ENCODE data around the gene ARIH2.

- TF ChIP-seq CTCF (IDR thresholded peaks at IDR 0.05) = no peak
- TF ChIP-seq EP300 (IDR thresholded peaks at IDR 0.05) = no peak
- no peak for TF ChIP-seq POLR2A (IDR thresholded peaks at IDR 0.05; ENCODE audit: low read depth)
- no peak for TF ChIP-seq POLR2AphosphoS5 (IDR thresholded peaks at IDR 0.05)
Observed at GRCh38 chr3:48928679-48929078, 10.0 kb downstream of the ARIH2 start.

Data from esophagus muscularis mucosa (tissue), 4 donors.